Activated T-helper 1 cell treated with Interleukin-2 at 50 U/mL for 16 hours (primary cell): ENCODE measurements around the gene ZNF138.
A peak's percentile ranks its signal among the peaks of the same experiment; 100 is the strongest.
"Not testable (repeated sequence)": the region's sequence is repeated elsewhere in the genome, so short reads cannot be mapped to it uniquely, and the experiment has no call there.

Experiments
- DNase-seq: peaks from one replicate; pipeline ENCODE4 v3.0.0-alpha.2; 2020; ENCODE audit warnings: low read depth

The ZNF138 gene

GRCh38 chr7:64838691-64839090 lies 44.5 kb downstream of the ZNF138 start:
- DNase-seq: no peak

DNA sequence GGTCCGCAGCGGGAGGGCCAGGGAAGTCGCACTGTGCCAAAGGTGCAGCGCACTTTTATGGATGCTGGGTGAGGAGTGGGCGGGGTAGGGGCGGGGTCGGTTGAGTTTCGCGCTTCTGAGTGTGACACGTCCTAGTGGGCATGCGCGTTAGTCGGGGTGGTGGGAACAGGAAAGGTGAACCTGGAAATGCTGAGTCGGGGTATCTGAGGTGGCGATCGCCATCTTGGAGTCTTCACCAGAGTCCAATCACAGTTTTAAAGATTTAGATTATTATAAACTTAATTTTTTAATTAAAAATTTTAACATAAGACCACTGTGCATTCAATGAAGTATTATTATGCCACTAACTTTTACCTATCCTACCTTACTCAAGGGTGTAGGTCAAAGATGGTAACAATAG lies 45.7 kb downstream of the ZNF138 start:
- DNase-seq: peak; percentile 5

GRCh38 chr7:64849250-64849923 lies 55.2 kb downstream of the ZNF138 start:
- DNase-seq: no peak

- DNase-seq: no peak
Measured at GRCh38 chr7:64849924-64850499, 55.8 kb downstream of the ZNF138 start.

DNA sequence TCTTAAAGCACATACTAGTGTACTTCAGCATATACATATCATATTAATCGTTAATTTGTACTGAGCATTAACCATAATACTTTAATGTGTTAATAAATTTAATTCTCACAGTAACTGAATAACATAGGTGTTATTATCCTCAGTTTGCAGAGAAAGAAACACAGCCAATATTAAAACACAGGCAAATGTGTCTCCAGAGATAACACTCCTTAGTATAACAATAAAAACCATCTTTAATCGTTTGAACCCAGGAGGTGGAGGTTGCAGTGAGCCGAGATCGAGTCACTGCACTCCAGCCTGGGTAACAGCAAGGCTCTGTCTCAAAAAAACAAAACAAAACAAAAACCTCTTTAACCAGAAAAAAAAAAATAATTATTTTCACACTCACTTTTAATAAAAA lies 59.5 kb downstream of the ZNF138 start:
- DNase-seq: no peak

GRCh38 chr7:64854969-64855368 lies 60.7 kb downstream of the ZNF138 start:
- no peak for DNase-seq

GRCh38 chr7:64863021-64863420 lies 68.8 kb downstream of the ZNF138 start:
- DNase-seq: no peak

DNA sequence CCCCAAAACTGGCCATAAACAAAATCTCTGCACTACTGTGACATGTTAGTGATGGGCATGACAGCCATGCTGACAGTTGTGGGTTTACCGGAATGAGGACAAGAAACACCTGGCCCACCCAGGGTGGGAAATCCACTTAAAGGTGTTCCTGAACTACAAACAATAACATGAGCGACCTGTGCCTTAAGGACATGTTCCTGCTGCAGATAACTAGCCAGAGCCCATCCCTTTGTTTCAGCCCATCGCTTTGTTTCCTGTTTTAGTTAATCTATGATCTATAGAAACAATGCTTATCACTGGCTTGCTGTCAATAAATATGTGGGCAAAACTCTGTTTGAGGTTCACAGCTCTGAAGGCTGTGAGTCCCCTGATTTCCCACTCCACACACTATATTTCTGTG lies 69.3 kb downstream of the ZNF138 start:
- DNase-seq: not testable (repeated sequence)

- DNase-seq: no peak
Measured at GRCh38 chr7:64863969-64864368, 69.7 kb downstream of the ZNF138 start.

DNA sequence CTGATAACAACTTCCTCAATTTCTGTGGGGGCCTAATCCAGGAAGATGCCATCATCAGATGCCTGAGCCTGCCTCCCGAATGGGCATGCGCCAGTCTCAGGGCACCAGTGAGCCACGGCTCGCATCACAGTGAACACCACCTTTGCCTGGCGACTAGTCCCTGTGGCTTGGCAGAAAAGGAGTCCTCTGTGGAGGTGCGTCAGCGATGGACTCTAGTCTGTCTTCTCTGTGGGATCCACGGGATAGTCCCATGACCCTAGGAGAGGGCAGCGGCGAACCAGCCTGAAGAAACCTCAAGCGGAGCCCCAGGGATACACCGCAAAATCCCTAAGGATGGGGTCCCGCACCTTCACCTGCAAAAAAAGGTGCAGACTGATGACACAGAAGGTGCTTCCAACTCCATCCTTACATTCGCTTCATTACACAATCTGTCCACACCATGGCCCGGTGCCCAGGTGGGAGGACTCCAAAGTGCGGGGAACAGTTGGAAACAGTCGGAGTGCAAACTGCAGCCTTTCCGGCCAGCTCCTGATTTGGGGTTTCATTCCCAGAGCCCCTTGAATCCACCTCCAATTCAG lies 73.7 kb downstream of the ZNF138 start:
- no peak for DNase-seq

DNA sequence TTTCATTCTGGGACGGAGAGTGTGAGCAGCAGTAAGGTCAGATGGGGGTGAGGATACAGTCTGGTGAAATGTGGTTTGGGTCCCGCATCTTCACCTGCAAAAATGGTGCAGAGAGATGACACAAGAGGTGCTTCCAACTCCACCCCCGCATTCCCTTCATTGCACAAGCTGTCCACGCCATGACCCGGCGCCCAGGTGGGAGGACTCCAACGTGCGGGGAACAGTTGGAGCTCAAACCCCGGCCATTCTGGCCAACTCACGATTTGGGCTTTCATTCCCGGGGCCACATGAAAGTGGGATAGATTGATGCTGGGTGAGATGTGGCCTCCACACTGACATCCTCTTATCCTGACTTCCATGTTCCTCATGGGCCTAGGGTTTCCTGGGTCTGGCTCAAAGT lies 74.3 kb downstream of the ZNF138 start:
- no peak for DNase-seq

- no peak for DNase-seq
Measured at GRCh38 chr7:64869121-64869725, 75.0 kb downstream of the ZNF138 start.

DNA sequence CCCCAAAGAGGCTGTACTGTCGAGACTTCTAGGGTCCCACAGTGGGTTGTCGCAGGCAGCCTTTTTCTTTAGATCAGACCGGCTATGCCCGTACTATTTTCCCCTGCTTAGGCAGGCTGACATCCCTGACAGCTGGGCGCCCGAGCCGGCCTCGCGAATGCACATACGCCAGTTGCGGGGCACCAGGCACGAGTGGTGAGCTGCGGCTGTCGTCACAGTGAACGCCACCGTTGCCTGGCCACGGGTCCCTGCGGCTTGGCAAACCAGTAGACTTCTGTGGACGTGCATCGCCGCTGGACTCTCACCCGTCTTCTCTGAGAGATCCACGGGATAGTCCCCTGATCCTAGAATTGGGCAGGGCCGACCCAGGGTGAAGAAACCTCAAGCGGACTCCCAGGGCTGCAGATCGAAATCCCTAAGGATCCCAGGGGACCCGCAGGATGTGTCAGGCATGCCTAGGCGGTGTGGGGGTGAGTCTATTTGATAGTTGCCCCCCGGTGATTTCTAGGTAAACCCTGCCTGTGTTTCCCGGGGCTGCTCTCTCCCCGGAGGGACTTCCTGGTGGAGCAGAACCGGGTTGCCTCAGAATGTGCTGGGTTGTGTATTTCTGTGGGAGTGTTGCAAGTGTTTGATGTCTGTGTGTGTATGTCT lies 75.8 kb downstream of the ZNF138 start:
- no peak for DNase-seq

GRCh38 chr7:64870656-64871055 lies 76.4 kb downstream of the ZNF138 start:
- no peak for DNase-seq

DNA sequence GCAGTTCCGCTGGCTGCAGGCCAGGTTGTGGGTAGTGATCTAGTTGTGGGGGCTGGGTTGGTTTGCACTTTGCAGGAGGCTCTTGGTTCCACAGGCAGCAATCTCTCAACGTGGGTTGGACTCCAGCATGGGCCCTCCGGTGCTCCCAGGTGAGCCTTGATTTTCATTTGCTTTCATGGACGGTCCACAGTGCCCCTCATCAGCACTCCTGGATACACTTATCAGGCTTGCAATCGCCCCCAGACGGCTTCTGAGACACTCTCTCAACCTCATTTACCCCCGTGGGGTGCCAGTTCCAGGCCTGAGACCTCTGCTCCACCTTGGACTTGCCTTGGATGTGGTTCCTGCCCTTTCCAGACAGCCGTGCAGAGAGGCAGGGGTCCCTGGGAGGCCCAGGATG lies 77.5 kb downstream of the ZNF138 start:
- no peak for DNase-seq

- DNase-seq: no peak
Measured at GRCh38 chr7:64872351-64873154, 78.3 kb downstream of the ZNF138 start.

- DNase-seq: no peak
Measured at GRCh38 chr7:64873155-64873500, 78.9 kb downstream of the ZNF138 start.

- no peak for DNase-seq
Measured at GRCh38 chr7:64873517-64873916, 79.3 kb downstream of the ZNF138 start.

DNA sequence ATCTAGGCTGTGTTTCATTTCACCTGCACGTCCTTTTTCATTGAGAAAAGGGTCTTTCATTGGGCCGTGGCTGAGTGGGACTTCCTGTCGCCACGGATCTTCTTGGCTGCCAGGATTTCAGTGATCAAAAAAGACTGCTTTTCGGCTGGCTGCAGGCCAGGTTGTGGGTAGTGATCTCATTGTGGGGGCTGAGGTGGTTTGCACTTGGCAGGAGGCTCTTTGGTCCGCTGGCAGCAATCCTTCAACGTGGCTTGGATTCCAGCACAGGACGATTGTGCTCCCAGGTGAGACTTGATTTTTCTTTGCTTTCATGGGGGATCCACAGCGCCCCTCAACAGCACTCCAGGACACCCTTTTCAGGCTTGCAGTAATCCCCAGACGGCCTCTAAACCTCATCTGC lies 79.9 kb downstream of the ZNF138 start:
- no peak for DNase-seq

- no peak for DNase-seq
Measured at GRCh38 chr7:64874562-64875250, 80.5 kb downstream of the ZNF138 start.

- no peak for DNase-seq
Measured at GRCh38 chr7:64875258-64875657, 81.0 kb downstream of the ZNF138 start.
